GDM1 (cell line): ENCODE results near the gene ZNF638.

Experiments
- DNase-seq: peaks from one replicate; lab custom pipeline; 2025; lab: John Stamatoyannopoulos, UW

The ZNF638 gene

DNA sequence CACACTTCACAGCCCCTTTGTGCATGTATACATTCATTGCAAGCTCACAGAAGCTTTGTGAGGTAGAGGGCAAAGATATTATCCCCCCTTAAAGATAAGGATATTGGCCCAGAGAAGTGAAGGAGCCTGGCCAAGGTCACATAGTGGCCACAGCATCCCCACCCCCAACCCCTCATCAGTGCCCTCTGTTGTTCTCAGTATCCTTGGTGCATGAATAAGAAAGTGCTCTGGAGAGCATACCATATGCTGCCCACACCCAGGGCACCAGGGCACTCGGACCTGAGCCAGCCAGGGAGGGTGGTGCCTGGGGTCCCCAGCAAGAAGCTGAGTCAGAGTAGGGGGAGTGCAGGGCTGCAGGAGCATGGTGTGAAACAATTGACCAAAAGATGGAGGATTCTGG lies 125.0 kb downstream of the ZNF638 start:
- DNase-seq: no peak

DNA sequence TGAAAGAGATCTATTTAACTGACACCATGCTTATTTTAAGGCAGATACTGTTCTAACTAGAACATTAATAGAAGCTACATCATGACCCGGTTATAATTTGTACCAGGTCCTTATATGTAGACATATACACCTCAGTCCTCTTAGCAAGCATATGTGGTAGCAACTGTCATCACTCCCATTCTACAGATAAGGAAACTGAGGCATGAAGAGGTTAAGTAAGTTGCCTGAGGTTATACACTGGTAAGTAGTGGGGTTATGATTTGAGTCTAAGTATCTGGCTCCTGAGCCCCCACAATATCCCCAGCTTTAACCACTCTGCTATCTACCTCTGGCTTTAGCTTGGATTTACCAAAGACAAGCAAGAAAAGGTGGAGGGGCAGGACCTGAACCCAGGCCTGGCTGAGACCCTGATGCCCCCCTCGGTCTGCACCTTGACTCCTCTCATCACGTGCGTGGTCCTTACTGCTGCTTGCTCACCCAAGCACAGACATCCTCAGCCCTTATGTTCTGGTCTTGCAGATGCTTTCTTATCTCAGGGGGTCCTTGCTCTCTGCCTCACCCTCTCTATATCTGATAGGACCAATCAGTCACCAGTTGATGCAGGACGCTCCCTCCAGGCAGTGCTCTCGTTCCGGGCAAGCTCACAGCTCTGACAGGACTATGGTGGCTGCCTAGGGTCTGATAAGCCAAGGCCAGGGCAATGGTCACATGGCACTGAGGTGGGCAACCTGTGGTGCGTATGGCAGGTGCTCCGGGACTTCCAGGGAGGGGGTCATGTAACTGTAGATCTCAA lies 125.7 kb downstream of the ZNF638 start:
- no peak for DNase-seq

GRCh38 chr2:71457923-71458322 lies 126.3 kb downstream of the ZNF638 start:
- no peak for DNase-seq

- peak; percentile 19 for DNase-seq
Measured at GRCh38 chr2:71458413-71459083, 127.0 kb downstream of the ZNF638 start.

- DNase-seq: no peak
Measured at GRCh38 chr2:71459084-71459431, 127.5 kb downstream of the ZNF638 start.

DNA sequence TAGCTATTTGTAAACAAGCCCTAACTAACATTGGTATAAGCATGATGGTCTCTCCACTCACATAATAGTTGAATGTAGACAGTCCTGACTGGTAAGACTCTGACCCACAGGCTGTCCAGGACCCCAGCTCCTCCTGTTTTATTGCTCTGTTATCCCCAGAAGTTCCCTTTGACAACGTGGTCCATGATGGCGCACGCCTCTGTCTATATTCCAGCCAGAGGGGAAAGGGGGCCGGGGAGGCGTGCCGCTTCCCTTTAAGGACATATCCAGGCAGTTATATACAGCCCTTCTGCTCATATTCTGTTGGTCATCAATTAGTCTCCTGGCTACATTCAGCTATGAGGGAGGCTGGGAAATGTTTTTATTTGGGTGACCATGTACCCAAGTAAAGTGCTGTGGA lies 128.5 kb downstream of the ZNF638 start:
- no peak for DNase-seq

GRCh38 chr2:71460595-71461303 lies 129.2 kb downstream of the ZNF638 start:
- DNase-seq: no peak

GRCh38 chr2:71461304-71461671 lies 129.7 kb downstream of the ZNF638 start:
- DNase-seq: no peak

DNA sequence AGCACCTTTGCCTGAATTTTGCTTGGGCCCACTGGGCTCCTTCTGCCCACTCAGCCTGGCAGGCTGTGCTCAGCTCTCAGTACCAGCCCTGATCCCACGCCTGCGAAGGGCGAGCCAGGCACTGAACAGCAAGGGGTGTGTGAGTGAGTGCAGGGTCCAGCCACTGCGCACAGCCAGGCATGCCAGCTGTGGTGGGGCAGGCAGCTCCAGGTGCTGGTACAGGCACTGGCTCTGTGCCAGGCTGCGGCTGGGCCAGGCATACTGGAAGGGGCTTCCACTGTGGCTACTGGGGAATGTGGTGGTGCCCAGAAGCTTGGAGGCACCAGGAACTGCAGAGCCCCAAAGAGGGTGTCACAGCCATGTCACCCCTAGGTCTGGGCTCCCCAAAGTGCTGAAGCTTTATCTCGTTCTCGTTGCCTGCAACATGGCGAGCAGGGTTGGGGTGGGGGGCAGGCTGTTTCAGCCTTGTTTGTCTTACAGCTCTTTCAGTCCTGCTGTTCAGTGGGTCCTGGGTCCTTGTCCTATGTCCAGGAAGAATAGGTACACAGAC lies 130.5 kb downstream of the ZNF638 start:
- DNase-seq: no peak

DNA sequence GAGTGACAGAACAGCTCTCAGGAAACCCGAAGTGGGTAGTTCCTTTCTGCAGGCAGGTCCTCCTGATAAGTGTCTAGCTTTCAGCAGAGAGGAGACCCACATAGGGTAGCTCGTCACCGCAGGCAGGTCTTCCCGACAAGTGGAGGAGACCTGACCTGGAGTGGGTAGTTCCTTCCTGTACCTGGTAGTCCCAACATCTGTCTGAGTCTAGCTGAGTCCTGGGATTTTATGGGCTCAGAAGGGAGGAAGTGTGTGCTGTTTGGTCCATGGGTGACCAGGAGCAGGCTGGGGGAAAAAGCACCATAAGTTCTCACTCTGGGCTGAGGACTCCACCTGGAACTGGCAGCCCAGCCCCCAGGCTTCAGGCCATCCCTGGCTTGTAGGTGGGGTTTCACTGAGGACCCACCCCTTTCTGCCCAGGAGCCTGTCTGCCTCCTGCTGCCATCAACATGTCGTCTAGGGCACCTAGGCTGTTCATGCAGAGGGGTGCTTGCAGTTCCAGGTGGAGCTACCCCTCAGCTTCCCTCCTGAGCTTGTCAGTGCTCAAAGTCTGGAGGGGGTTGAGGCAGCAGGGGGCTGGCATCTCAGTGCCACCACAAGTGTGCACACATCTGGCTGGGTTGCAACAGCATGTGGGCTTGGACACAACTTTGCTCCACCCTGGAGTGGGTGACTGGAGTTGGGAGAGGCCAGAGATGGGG lies 131.2 kb downstream of the ZNF638 start:
- DNase-seq: no peak

DNA sequence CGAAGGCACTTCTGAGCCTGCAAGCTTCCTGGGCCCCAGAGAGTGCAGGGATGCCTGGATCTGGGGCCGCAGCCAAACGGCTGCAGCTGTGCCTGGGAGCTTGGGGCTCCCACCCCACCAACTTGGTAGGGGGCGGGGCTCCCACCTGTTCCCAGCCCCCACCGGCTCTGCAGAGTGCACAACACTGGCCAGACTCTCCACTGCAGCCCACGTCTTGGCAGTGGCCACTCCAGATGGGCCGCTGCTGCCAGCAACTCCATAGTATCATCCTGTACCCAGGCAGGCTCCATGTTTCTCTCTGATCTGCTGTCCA lies 131.7 kb downstream of the ZNF638 start:
- no peak for DNase-seq

- no peak for DNase-seq
Measured at GRCh38 chr2:71464389-71464788, 132.8 kb downstream of the ZNF638 start.

DNA sequence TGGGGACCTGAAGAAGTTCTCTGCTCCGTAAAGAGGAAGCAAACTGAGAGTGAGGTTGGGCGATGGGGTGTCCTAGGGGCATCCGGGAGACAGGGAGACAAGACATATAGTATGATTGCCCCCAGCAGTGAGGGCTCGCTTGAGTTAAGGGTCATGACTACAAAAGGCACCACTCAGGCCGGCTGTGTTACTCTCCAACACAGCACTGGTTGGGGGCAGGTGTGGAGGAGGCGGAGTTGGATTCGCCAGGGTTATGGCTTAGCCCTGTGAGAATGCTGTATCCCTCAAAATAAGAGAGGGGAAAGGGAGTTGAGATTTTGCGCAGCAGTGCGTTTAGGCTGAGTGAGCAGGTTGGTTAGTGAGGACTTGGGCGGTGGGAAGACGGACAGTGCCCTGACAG lies 133.8 kb downstream of the ZNF638 start:
- no peak for DNase-seq

- DNase-seq: no peak
Measured at GRCh38 chr2:71465961-71466300, 134.3 kb downstream of the ZNF638 start.

- no peak for DNase-seq
Measured at GRCh38 chr2:71466301-71467179, 135.0 kb downstream of the ZNF638 start.

DNA sequence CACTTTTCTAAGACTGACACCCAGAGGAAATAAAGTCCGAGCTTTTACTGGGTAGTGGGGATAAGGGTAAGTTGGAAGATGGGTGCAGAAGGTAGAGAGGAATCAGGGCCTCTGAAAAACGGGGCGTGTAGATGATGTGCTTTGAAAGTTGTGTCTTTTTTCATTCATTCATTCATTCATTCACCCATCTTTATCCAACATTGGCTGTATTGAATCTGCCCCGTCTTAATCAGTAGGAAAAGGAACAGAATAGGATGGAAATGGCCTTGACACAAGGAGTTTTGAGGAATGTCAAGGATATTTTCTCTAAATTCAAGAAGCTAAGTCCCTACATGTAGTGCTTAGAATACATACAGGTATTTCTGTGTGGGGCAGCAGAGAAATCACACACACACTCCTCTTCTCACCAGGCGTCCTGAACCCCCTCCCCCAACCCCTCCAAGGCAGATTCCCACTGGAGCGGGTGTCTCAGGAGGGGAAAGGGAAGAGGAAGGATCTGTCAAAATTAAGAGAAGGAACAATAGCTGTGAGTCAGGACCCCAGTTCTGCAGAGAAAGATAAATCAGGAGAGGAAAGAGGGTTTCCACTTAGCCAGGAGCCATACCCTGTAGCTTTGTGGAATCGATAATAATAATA lies 135.7 kb downstream of the ZNF638 start:
- DNase-seq: no peak

DNA sequence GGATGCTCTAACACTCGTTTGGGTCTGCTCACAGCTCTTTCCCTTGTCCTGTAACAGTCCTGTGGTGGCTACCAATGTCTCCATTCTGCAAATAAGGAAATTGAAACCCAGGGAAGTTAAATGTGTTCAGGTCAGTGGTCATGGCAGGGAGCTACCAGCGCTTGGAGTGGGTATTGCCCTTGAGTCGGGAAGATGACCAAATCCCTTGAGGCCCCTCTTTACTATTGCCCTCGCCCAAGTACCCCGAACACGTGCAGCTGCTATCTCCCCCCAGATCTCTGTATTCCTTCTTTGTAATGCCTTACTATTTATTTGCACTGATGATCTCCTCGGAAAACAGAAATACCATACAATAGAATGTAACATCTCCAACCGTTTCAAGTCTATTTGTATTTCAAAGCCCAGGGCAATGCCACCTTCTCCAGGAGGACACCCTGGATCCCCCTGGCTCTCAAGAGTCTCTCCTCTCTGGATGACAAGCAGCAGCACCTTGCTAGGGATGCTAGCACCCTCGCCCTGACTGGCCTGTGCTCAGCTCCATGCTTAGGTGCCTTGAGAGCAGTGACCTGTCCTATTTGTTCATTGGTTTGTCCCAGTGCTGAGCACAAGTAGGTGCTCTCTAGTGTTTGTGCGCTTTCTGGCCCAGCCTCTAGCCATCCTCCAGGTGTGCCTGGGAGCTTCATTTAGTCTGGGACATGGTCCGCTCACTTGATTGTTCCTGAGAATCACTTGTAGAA lies 136.9 kb downstream of the ZNF638 start:
- DNase-seq: no peak

GRCh38 chr2:71469403-71470398 lies 138.1 kb downstream of the ZNF638 start:
- no peak for DNase-seq

DNA sequence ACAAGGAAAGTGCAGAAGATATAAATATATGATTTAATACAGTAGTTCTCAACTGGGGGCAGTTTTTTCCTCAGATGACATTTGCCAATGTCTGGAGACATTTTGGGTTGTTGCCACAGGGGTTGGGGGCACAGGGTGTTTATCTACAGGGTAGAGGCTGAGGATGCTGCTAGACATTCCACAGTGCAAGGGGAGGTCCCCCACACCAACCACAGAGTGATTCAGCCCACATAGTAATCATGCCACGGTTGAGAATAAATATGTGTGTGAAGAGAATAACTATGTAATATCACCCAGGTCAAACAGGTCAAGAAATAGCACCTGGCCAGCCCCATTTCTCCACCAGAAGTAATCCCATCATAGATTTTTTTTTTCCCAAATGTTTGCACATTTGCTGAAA lies 139.7 kb downstream of the ZNF638 start:
- DNase-seq: no peak
